GM23248 (cell line): ENCODE results near the gene OR5D18. TPM values are rescaled to one million over a fixed set of nuclear protein-coding genes. Genes with fewer than 3 reads are reported as not detected.
"Not testable (repeated sequence)": the region's sequence is repeated elsewhere in the genome, so short reads cannot be mapped to it uniquely, and the experiment has no call there.

Source experiments
- DNase-seq: peaks from one replicate; pipeline ENCODE4 v3.0.0-alpha.2; 2015
- H2AFZ ChIP-seq: fragments of 200-600 bp; sonication (generic); 2 replicates; pipeline ENCODE4 v1.6.1; 2016; ENCODE audit warnings: antibody characterized with exemption
- H3F3A ChIP-seq: fragments of 200-600 bp; sonication (generic); 2 replicates; pipeline ENCODE4 v1.6.1; 2016; ENCODE audit warnings: mild to moderate bottlenecking, antibody characterized with exemption, mixed run types; ENCODE audit not compliant: insufficient read depth
- H3K27ac ChIP-seq: fragments of 200-600 bp; sonication (generic); 2 replicates; pipeline ENCODE4 v1.5.1; 2016; ENCODE audit warnings: mild to moderate bottlenecking
- H3K27me3 ChIP-seq: fragments of 200-600 bp; sonication (generic); replicated peaks from 2 replicates; pipeline ENCODE4 v1.6.1; 2016; ENCODE audit warnings: mild to moderate bottlenecking; ENCODE audit not compliant: insufficient read depth
- H3K36me3 ChIP-seq: fragments of 200-600 bp; sonication (generic); 2 replicates; pipeline ENCODE4 v1.6.1; 2016; ENCODE audit warnings: low read depth, mild to moderate bottlenecking
- H3K4me1 ChIP-seq: fragments of 200-600 bp; sonication (generic); 2 replicates; pipeline ENCODE4 v1.6.1; 2016; ENCODE audit warnings: mild to moderate bottlenecking; ENCODE audit not compliant: insufficient read depth
- H3K4me2 ChIP-seq: fragments of 200-600 bp; sonication (generic); one replicate; pipeline ENCODE4 v1.6.1; 2016; ENCODE audit warnings: mild to moderate bottlenecking; ENCODE audit not compliant: unreplicated experiment
- H3K4me3 ChIP-seq: fragments of 200-600 bp; sonication (generic); 2 replicates; pipeline ENCODE4 v1.5.1; 2016; ENCODE audit warnings: mild to moderate bottlenecking
- H3K79me2 ChIP-seq: fragments of 200-600 bp; sonication (generic); 2 replicates; pipeline ENCODE4 v1.6.1; 2016; ENCODE audit warnings: mild to moderate bottlenecking; ENCODE audit not compliant: insufficient read depth
- H3K9ac ChIP-seq: fragments of 200-600 bp; sonication (generic); 2 replicates; pipeline ENCODE4 v1.6.1; 2016; ENCODE audit warnings: mild to moderate bottlenecking
- H3K9me2 ChIP-seq: fragments of 200-600 bp; sonication (generic); 2 replicates; pipeline ENCODE4 v1.6.1; 2016; ENCODE audit warnings: mixed run types, mild to moderate bottlenecking, moderate library complexity; ENCODE audit not compliant: insufficient read depth
- H3K9me3 ChIP-seq: fragments of 200-600 bp; sonication (generic); one replicate; pipeline ENCODE4 v1.6.1; 2017; ENCODE audit warnings: low read depth
- H4K20me1 ChIP-seq: fragments of 200-600 bp; sonication (generic); 2 replicates; pipeline ENCODE4 v1.6.0; 2016; ENCODE audit not compliant: insufficient read depth
- EZH2 ChIP-seq: fragments of 200-600 bp; sonication (generic); IDR thresholded peaks from 2 replicates; pipeline ENCODE4 v1.6.1; 2018; ENCODE audit warnings: antibody characterized with exemption, mild to moderate bottlenecking; ENCODE audit not compliant: insufficient read depth, poor library complexity, severe bottlenecking
- EZH2phosphoT487 ChIP-seq: fragments of 200-600 bp; sonication (generic); IDR thresholded peaks from 2 replicates; pipeline ENCODE4 v1.6.1; 2018; ENCODE audit warnings: antibody characterized with exemption, moderate library complexity, mild to moderate bottlenecking, low read depth; ENCODE audit not compliant: insufficient read depth
- WGBS, 2 experiments: methylation state at CpG; one replicate each; pipeline ENCODE4 v1.1.6; 2015 to 2017; ENCODE audit warnings: low lambda C conversion rate in 2 of 2, low coverage in 1 of 2; ENCODE audit errors: missing lambda C conversion rate in 2 of 2; 5-methylcytosine and 5-hydroxymethylcytosine counted together
- in situ Hi-C: fragments of 300-500 bp; cut with MboI; formaldehyde crosslinking; loops from 2 replicates; pipeline ENCODE4 v1.15.0; 2020
- polyA plus RNA-seq: library from polyadenylated mRNA; unstranded; fragments of >200 nt; fragmentation: Nextera tagmentation; extraction: Ambion mirVana; gene quantifications from 2 replicates; pipeline ENCODE4 v1.2.1, GENCODE V29; 2016
- small RNA-seq: library from RNA; depleted of rRNA; stranded (forward); fragments of <200 nt; gene quantifications from one replicate; pipeline ENCODE3, GENCODE V24; 2014; ENCODE audit warnings: low read depth, low replicate concordance
- total RNA-seq: library from RNA; depleted of rRNA; stranded (reverse); fragments of >200 nt; shearing (Covaris generic); gene quantifications from 2 replicates; pipeline ENCODE4 v1.2.3, GENCODE V29; 2014; rRNA removed

OR5D18 gene
- total and polyA plus RNA-seq, 2 experiments from 2014 or later = not detected

- H3K9ac ChIP-seq = no peak overlapping the region
- in situ Hi-C loops = no loop called here
- H3K79me2 ChIP-seq = no peaks in the 10 kb centered on the region
- no peaks in the 10 kb centered on the region for H3K9me2 ChIP-seq
- no peaks in the 10 kb centered on the region for H3F3A ChIP-seq
- H2AFZ ChIP-seq = no peak overlapping the region
- no peak overlapping the region for H3K27ac ChIP-seq
- H3K36me3 ChIP-seq = no peaks in the 10 kb centered on the region
- no peak for DNase-seq
- no peak overlapping the region for H3K4me2 ChIP-seq
- H3K9me3 ChIP-seq = no peaks in the 10 kb centered on the region
- no peak overlapping the region for H3K4me3 ChIP-seq
- H3K27me3 ChIP-seq = no peaks in the 10 kb centered on the region
- H3K4me1 ChIP-seq = no peaks in the 10 kb centered on the region
- TF ChIP-seq EZH2phosphoT487 = no peak
- no peak for TF ChIP-seq EZH2
- H4K20me1 ChIP-seq = no peaks in the 10 kb centered on the region
These were observed 29.6 kb downstream of the OR5D18 start for GRCh38 chr11:55849037-55849436.

DNA sequence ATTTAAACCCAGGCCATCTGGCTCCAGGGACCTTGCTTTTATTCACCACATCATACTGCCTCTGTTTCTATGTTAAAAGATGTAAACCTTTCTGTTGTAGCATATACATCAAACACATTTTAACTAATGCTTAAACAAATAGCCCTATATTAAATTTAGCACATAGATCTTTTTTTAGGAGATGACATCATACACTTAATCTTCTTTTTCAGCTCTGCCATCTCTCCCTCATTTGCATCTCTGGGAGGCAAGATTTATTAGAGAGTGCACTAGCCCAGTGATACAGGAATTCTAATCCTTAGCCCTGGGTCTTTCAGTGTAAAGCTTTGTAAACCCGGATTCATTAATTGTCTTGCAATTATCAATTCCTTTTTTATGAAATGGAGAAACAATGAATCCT, 32.7 kb downstream of the OR5D18 start:
- Histone ChIP-seq H3K27me3 (no peaks in the 10 kb centered on the region), H3K9me2 (no peaks in the 10 kb centered on the region), H3K9me3 (no peaks in the 10 kb centered on the region), H3K9ac (no peak overlapping the region), H3K79me2 (no peaks in the 10 kb centered on the region), H4K20me1 (no peaks in the 10 kb centered on the region), H2AFZ (no peak overlapping the region), H3K4me3 (no peak overlapping the region), H3F3A (no peaks in the 10 kb centered on the region), H3K27ac (no peak overlapping the region), H3K4me1 (no peaks in the 10 kb centered on the region), H3K36me3 (no peaks in the 10 kb centered on the region), H3K4me2 (no peak overlapping the region)
- in situ Hi-C loops = no loop called here
- TF ChIP-seq EZH2phosphoT487 (no peak), EZH2 (no peak)
- WGBS, 2 experiments = 21 to 27% methylated on average over 1 of the region's 1 CpG
- no peak for DNase-seq

GRCh38 chr11:55854704-55855103, 35.3 kb downstream of the OR5D18 start:
- Histone ChIP-seq H3F3A (no peaks in the 10 kb centered on the region), H3K36me3 (no peaks in the 10 kb centered on the region), H4K20me1 (no peaks in the 10 kb centered on the region), H3K27ac (no peak overlapping the region), H3K9me2 (no peaks in the 10 kb centered on the region), H2AFZ (no peak overlapping the region), H3K4me1 (no peaks in the 10 kb centered on the region), H3K79me2 (no peaks in the 10 kb centered on the region), H3K4me2 (no peak overlapping the region), H3K9me3 (no peaks in the 10 kb centered on the region), H3K4me3 (no peak overlapping the region), H3K9ac (no peak overlapping the region), H3K27me3 (no peaks in the 10 kb centered on the region)
- WGBS, 2 experiments = 0 to 3% methylated on average over 1 of the region's 1 CpG
- no peak for DNase-seq
- in situ Hi-C loops = no loop called here
- no peak for TF ChIP-seq EZH2phosphoT487
- no peak for TF ChIP-seq EZH2

DNA sequence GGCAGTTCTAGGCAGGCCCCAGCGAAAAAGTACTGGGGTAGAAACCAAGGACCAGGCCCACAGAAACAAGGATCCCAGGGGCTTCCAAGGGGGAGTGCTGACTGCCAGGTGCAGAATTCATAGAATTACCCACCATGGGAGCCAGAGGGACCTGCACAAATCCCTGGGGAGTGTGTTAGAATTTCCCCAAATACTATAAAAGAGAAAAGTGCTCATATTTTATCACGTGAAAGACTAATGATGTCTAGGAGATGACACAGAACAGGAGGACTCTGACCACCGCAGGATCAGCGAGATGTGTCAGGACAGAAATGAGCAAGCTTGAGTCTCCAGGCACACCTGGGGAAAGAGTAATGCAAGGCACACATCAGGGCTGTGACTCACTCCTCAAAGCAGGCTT, 47.9 kb downstream of the OR5D18 start:
- H3K4me2 ChIP-seq = not testable (repeated sequence)
- 36% methylated on average over 4 of the region's 4 CpGs for WGBS, 2 experiments

More for the DNA sequence above, 47.9 kb downstream of the OR5D18 start:
- DNase-seq, H3K27me3 ChIP-seq, H2AFZ ChIP-seq, H3K4me1 ChIP-seq, H3K9me2 ChIP-seq, H4K20me1 ChIP-seq, H3K36me3 ChIP-seq, H3K27ac ChIP-seq, H3K9ac ChIP-seq, H3K9me3 ChIP-seq, H3K4me3 ChIP-seq, H3F3A ChIP-seq, H3K79me2 ChIP-seq, in situ Hi-C loops: not testable (repeated sequence)

Small RNA genes lying within 50 kb of the gene (small RNA-seq; reads per million reads assigned to genes)
- gene AC036111.3 = not detected

Other genes starting within 250 kb of the OR5D18 start
- not detected in 2 replicates for gene OR4C16, start 247.5 kb upstream of the OR5D18 start, total RNA-seq
- gene OR4C16, start 247.5 kb upstream of the OR5D18 start, polyA plus RNA-seq = not detected in 2 replicates
- gene OR4C11, start 212.0 kb upstream of the OR5D18 start, total RNA-seq = not detected in 2 replicates
- gene OR4C11, start 212.0 kb upstream of the OR5D18 start, polyA plus RNA-seq = not detected in 2 replicates
- gene OR4P4, start 184.5 kb upstream of the OR5D18 start, total RNA-seq = not detected in 2 replicates
- not detected in 2 replicates for gene OR4P4, start 184.5 kb upstream of the OR5D18 start, polyA plus RNA-seq
- not detected in 2 replicates for gene OR4S2, start 171.3 kb upstream of the OR5D18 start, total RNA-seq
- not detected in 2 replicates for gene OR4S2, start 171.3 kb upstream of the OR5D18 start, polyA plus RNA-seq
- gene OR4C6, start 157.4 kb upstream of the OR5D18 start, total RNA-seq = not detected in 2 replicates
- not detected in 2 replicates for gene OR4C6, start 157.4 kb upstream of the OR5D18 start, polyA plus RNA-seq
- not detected in 2 replicates for gene OR5D13, start 46.2 kb upstream of the OR5D18 start, total RNA-seq
- not detected in 2 replicates for gene OR5D13, start 46.2 kb upstream of the OR5D18 start, polyA plus RNA-seq
- not detected in 2 replicates for gene OR5D14, start 24.1 kb upstream of the OR5D18 start, total RNA-seq
- gene OR5D14, start 24.1 kb upstream of the OR5D18 start, polyA plus RNA-seq = not detected in 2 replicates
- not detected in 2 replicates for gene OR5L1, start 8.3 kb upstream of the OR5D18 start, total RNA-seq
- not detected in 2 replicates for gene OR5L1, start 8.3 kb upstream of the OR5D18 start, polyA plus RNA-seq
- gene OR5L2, start 7.6 kb downstream of the OR5D18 start, total RNA-seq = not detected in 2 replicates
- not detected in 2 replicates for gene OR5L2, start 7.6 kb downstream of the OR5D18 start, polyA plus RNA-seq
- gene OR5D16, start 19.1 kb downstream of the OR5D18 start, total RNA-seq = not detected in 2 replicates
- not detected in 2 replicates for gene OR5D16, start 19.1 kb downstream of the OR5D18 start, polyA plus RNA-seq
- not detected in 2 replicates for gene TRIM51, start 63.7 kb downstream of the OR5D18 start, total RNA-seq
- not detected in 2 replicates for gene TRIM51, start 63.7 kb downstream of the OR5D18 start, polyA plus RNA-seq
- not detected in 2 replicates for gene OR5W2, start 95.0 kb downstream of the OR5D18 start, total RNA-seq
- gene OR5W2, start 95.0 kb downstream of the OR5D18 start, polyA plus RNA-seq = not detected in 2 replicates
- not detected in 2 replicates for gene OR5I1, start 116.8 kb downstream of the OR5D18 start, total RNA-seq
- gene OR5I1, start 116.8 kb downstream of the OR5D18 start, polyA plus RNA-seq = not detected in 2 replicates
- gene OR10AG1, start 150.3 kb downstream of the OR5D18 start, total RNA-seq = not detected in 2 replicates
- gene OR10AG1, start 150.3 kb downstream of the OR5D18 start, polyA plus RNA-seq = not detected in 2 replicates
- gene OR5F1, start 175.0 kb downstream of the OR5D18 start, total RNA-seq = not detected in 2 replicates
- not detected in 2 replicates for gene OR5F1, start 175.0 kb downstream of the OR5D18 start, polyA plus RNA-seq
- gene OR5AS1, start 208.0 kb downstream of the OR5D18 start, total RNA-seq = not detected in 2 replicates
- not detected in 2 replicates for gene OR5AS1, start 208.0 kb downstream of the OR5D18 start, polyA plus RNA-seq